SU-DHL-6 (cell line): ENCODE data around the gene LRRC47.

Source experiments
- H2AFZ ChIP-seq: fragments of 200-600 bp; sonication (generic); 2 replicates; pipeline ENCODE4 v1.6.1; 2014; ENCODE audit warnings: low read depth, mild to moderate bottlenecking, moderate library complexity, mixed read lengths, antibody characterized with exemption, low read length; ENCODE audit not compliant: severe bottlenecking
- H3F3A ChIP-seq: fragments of 200-600 bp; shearing (Covaris generic); 2 replicates; pipeline ENCODE4 v1.6.0; 2016; ENCODE audit warnings: antibody characterized with exemption, mild to moderate bottlenecking; ENCODE audit not compliant: insufficient read depth
- H3K27ac ChIP-seq: fragments of 200-600 bp; sonication (generic); 2 replicates; pipeline ENCODE4 v1.5.1; 2016; ENCODE audit warnings: low read depth, mild to moderate bottlenecking, low read length, moderate library complexity, mixed read lengths
- H3K27me3 ChIP-seq: fragments of 200-600 bp; sonication (generic), shearing (Covaris generic); 2 replicates; pipeline ENCODE4 v1.6.0; 2014; ENCODE audit warnings: mild to moderate bottlenecking, low read length
- H3K36me3 ChIP-seq: fragments of 200-600 bp; sonication (generic); 2 replicates; pipeline ENCODE4 v1.6.1; 2014; ENCODE audit warnings: mild to moderate bottlenecking, low read length, mixed read lengths
- H3K4me2 ChIP-seq: fragments of 300-600, 200-600 bp; shearing (Covaris generic), sonication (generic); 2 replicates; pipeline ENCODE4 v1.6.0; 2014; ENCODE audit warnings: low read length, low read depth, mild to moderate bottlenecking; ENCODE audit not compliant: poor library complexity, severe bottlenecking
- H3K4me3 ChIP-seq: fragments of 200-600 bp; sonication (generic); 2 replicates; pipeline ENCODE4 v1.5.1; 2014; ENCODE audit warnings: antibody characterized with exemption, low read length, mild to moderate bottlenecking, mixed read lengths; ENCODE audit not compliant: insufficient read depth, poor library complexity, severe bottlenecking
- H3K79me2 ChIP-seq: fragments of 200-600 bp; sonication (generic); 2 replicates; pipeline ENCODE4 v1.6.1; 2014; ENCODE audit warnings: mild to moderate bottlenecking, low read length, moderate library complexity; ENCODE audit not compliant: insufficient read depth
- H3K9ac ChIP-seq: fragments of 200-600 bp; sonication (generic); 2 replicates; pipeline ENCODE4 v1.7.0; 2014; ENCODE audit warnings: mild to moderate bottlenecking, low read length
- H3K9me2 ChIP-seq: fragments of 200-600 bp; sonication (generic); replicated peaks from 2 replicates; pipeline ENCODE4 v1.6.1; 2014; ENCODE audit warnings: low read length; ENCODE audit not compliant: insufficient read depth
- H3K9me3 ChIP-seq: fragments of 200-600 bp; sonication (generic); 2 replicates; pipeline ENCODE4 v1.6.1; 2014; ENCODE audit warnings: low read length, mixed read lengths; ENCODE audit not compliant: insufficient read depth
- H4K20me1 ChIP-seq: fragments of 200-600 bp; sonication (generic); 2 replicates; pipeline ENCODE4 v1.6.1; 2014; ENCODE audit warnings: low read depth, mild to moderate bottlenecking, antibody characterized with exemption, low read length, moderate library complexity, mixed read lengths
- CTCF ChIP-seq: fragments of 200-600 bp; sonication (generic); IDR thresholded peaks from one replicate; pipeline ENCODE4 v1.5.1; 2017; ENCODE audit warnings: antibody characterized with exemption, mild to moderate bottlenecking, low read length, moderate library complexity; ENCODE audit not compliant: insufficient read depth, poor library complexity, severe bottlenecking
- EZH2phosphoT487 ChIP-seq: fragments of 200-600 bp; sonication (generic), shearing (Covaris generic); conservative IDR thresholded peaks from 2 replicates; pipeline ENCODE4 v1.6.1; 2018; ENCODE audit warnings: mild to moderate bottlenecking, antibody characterized with exemption, low read length, moderate library complexity, mixed read lengths

Gene LRRC47

DNA sequence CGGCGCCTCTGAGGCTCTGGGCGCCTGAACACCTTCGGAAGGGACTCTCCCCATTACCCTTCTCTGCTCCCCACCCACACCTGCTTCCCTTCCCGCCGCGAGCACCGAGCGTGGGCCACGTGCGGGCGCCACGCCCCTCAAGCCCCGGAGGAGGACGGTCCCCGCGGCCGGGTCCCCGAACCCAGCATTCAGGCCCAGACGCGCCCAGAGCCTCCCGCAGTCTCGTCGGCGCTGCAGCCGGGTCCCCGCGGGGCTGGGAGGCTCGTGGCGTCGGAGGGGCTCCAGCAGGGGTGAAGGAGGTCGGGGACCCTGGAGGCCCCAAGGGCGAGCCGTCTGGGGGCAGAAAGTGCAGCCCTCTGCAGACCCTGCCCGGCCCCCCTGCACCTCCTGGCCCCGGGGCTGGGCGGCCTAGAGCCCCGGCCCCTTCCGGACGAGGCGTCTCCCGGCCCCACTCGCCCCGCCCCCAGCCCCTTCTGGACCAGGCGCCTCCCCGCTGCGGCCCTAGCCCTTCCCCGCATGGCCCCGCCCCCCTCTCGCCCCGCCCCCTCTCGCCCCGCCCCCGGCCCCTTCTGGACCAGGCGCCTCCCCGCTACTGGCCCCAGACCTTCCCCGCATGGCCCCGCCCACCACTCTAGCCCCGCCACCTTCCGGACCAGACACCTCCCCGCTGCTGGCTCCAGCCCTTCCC is 24.1 kb downstream of the LRRC47 start:
- Histone ChIP-seq H3K9ac (peak overlapping the region; percentile 16; the same call in 1 of the 2 replicates), H4K20me1 (no peaks in the 10 kb centered on the region), H3K9me2 (no peaks in the 10 kb centered on the region), H3K4me2 (peak overlapping the region; percentile 43), H3K9me3 (no peaks in the 10 kb centered on the region), H2AFZ (no peak overlapping the region), H3K27ac (no peak overlapping the region), H3K4me3 (peak overlapping the region; percentile 29), H3K36me3 (no peaks in the 10 kb centered on the region), H3K27me3 (no peaks in the 10 kb centered on the region), H3F3A (no peaks in the 10 kb centered on the region), H3K79me2 (no peaks in the 10 kb centered on the region)
- TF ChIP-seq CTCF = no peak

GRCh38 chr1:3771108-3772026 is 24.9 kb downstream of the LRRC47 start:
- Histone ChIP-seq H3K79me2 (no peaks in the 10 kb centered on the region), H4K20me1 (no peaks in the 10 kb centered on the region), H3K9me3 (no peaks in the 10 kb centered on the region), H3K9me2 (no peaks in the 10 kb centered on the region), H3K9ac (peak overlapping the region; percentile 16; the same call in 1 of the 2 replicates), H3K27ac (no peak overlapping the region), H3K36me3 (no peaks in the 10 kb centered on the region), H3K27me3 (no peaks in the 10 kb centered on the region), H3K4me2 (peak overlapping the region; percentile 43), H2AFZ (no peak overlapping the region), H3F3A (no peaks in the 10 kb centered on the region), H3K4me3 (peak overlapping the region; percentile 29)
- TF ChIP-seq EZH2phosphoT487 = no peak

GRCh38 chr1:3770047-3770765 is 26.1 kb downstream of the LRRC47 start:
- H3K27me3 ChIP-seq = no peaks in the 10 kb centered on the region
- no peaks in the 10 kb centered on the region for H3K9me3 ChIP-seq
- no peak overlapping the region for H2AFZ ChIP-seq
- no peak overlapping the region for H3K4me2 ChIP-seq
- TF ChIP-seq CTCF (no peak), EZH2phosphoT487 (no peak)
- H3K9me2 ChIP-seq = no peaks in the 10 kb centered on the region
- no peak overlapping the region for H3K4me3 ChIP-seq
- no peaks in the 10 kb centered on the region for H4K20me1 ChIP-seq
- H3K27ac ChIP-seq = no peak overlapping the region
- no peaks in the 10 kb centered on the region for H3K36me3 ChIP-seq
- no peaks in the 10 kb centered on the region for H3K79me2 ChIP-seq
- H3F3A ChIP-seq = no peaks in the 10 kb centered on the region
- H3K9ac ChIP-seq = no peak overlapping the region
